Measurements from ENCODE around the gene CTNNA3.

The CTNNA3 gene

DNA sequence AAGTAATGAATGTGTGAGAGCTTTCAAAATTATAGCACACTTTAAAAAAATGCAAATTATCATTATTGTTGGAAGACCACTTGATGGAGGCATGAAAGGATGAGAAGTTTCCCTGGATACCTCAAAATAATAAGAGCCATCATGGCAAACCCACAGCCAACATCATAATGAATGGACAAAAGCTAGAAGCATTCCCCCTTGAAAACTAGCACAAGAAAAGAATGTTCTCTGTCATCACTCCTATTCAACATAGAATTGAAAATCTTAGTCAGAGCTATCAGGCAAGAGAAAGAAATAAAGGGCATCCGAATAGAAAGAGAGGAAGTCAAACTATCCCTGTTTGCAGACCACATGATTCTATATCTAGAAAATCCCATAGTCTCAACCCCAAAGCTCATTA lies 1657.4 kb downstream of the CTNNA3 start:
- no peak for DNase-seq (ENCODE audit: low read depth)
- TF ChIP-seq, protein P1, sequence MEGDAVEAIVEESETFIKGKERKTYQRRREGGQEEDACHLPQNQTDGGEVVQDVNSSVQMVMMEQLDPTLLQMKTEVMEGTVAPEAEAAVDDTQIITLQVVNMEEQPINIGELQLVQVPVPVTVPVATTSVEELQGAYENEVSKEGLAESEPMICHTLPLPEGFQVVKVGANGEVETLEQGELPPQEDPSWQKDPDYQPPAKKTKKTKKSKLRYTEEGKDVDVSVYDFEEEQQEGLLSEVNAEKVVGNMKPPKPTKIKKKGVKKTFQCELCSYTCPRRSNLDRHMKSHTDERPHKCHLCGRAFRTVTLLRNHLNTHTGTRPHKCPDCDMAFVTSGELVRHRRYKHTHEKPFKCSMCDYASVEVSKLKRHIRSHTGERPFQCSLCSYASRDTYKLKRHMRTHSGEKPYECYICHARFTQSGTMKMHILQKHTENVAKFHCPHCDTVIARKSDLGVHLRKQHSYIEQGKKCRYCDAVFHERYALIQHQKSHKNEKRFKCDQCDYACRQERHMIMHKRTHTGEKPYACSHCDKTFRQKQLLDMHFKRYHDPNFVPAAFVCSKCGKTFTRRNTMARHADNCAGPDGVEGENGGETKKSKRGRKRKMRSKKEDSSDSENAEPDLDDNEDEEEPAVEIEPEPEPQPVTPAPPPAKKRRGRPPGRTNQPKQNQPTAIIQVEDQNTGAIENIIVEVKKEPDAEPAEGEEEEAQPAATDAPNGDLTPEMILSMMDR (IDR thresholded peaks at IDR 0.05; ENCODE audit: control insufficient read depth, extremely low read depth, insufficient read depth): no peak
- no peak overlapping the region for H3K4me3 ChIP-seq (ENCODE audit: low read depth, low read length)

DNA sequence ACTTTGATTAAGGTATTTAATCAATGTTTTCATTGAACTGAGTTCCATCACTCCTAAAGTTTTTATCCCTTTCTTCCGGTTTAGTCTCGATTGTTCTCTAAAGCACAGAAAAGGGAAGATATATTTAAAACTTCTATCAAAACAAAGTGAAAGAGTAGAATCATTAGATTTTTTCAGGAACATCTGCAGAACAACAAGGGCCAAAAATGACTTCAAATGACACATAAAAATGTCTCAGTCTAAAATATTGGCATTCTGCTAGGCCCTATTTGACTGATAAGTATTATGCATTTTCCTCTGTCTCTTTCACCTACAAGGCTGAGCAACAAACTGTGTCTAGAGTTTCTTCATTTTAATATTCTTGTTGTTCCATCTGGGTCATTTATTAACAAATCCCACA lies 1669.7 kb downstream of the CTNNA3 start:
- H3K4me3 ChIP-seq (ENCODE audit: low read depth, low read length): no peak overlapping the region
- TF ChIP-seq, protein P1 (IDR thresholded peaks at IDR 0.05; ENCODE audit: control insufficient read depth, extremely low read depth, insufficient read depth): no peak

DNA sequence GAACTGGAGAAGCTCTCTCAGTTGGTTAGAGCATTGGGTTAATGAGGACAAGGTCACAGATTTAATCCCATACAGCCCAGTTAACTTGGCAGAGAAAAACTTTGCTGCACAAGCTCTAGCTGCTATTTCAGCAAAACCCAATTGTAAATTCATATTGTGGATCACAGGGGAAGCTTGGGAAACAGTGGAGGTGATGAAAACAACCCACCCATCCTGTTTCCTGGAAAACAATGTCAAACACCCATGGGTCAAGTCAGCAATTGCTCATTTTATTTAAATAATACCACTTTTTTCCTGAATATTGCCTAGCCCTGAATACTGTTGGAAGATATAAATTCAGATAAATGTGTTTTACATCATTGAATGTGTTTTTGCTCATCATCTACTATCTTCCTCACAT lies 1670.8 kb downstream of the CTNNA3 start:
- DNase-seq (ENCODE audit: low read depth): no peak
- TF ChIP-seq, protein P1 (IDR thresholded peaks at IDR 0.05; ENCODE audit: control insufficient read depth, extremely low read depth, insufficient read depth): no peak
- no peak overlapping the region for H3K4me3 ChIP-seq (ENCODE audit: low read depth, low read length)

More for the DNA sequence above, 1669.7 kb downstream of the CTNNA3 start:
- DNase-seq (ENCODE audit: low read depth): no peak

DNA sequence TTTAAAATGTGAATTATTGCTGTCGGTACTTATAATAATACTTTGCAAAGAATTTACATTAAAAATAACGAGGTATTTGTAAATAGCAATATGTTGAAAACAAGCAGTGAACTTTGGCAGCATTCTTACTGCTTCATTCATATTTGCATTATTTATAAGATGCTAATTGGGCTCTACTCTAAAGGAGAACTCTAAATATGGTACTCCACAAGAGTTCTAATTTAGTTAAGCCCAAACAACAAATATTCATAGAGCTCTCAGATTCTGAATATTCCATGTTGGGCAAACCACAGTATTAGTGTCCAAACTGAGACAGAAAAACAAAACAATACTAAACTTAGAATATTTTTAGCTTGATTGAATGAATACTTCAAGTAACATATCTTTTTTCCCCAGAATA lies 1674.6 kb downstream of the CTNNA3 start:
- H3K4me3 ChIP-seq (ENCODE audit: low read depth, low read length): no peak overlapping the region
- TF ChIP-seq, protein P1 (IDR thresholded peaks at IDR 0.05; ENCODE audit: control insufficient read depth, extremely low read depth, insufficient read depth): no peak
- DNase-seq (ENCODE audit: low read depth): no peak

DNA sequence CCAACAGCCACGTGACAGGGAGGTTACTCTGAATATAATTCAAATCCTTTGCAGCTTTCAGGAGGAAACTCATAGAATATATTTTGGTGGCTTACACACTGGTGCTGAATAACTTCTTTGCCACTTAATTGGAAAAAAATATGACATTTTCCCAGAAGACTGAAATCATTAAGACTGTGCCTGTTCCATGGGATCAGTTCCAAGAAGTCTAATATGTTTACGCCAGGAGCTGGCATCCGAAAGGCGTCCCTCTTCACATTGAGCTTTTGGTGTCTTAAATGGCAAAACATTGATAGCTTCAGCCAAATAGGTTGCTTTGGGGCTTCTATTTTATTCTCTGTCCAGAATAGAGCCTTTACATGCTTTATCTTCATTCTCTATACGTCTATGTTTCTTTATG lies 1687.8 kb downstream of the CTNNA3 start:
- H3K4me3 ChIP-seq (ENCODE audit: low read depth, low read length): no peak overlapping the region
- DNase-seq (ENCODE audit: low read depth): no peak
- TF ChIP-seq, protein P1 (IDR thresholded peaks at IDR 0.05; ENCODE audit: control insufficient read depth, extremely low read depth, insufficient read depth): no peak

DNA sequence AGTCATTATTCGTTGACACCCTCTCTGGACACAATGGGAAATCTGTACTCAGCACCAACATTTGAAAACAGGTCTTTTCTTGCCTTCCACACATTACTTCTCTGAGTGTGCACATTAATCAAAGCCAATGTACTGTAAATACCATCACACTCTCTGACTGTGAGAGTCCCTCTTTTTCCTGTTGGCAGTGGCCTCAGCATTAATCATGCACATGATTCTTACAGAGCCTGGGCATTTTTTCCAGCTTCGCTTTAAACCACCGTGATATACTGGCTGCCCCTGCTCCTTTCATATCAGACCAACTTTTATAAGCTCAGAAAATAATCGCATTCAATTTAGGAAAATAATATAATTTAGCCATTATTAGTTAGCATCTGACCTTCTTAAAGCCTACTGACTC lies 1689.6 kb downstream of the CTNNA3 start:
- TF ChIP-seq, protein P1 (IDR thresholded peaks at IDR 0.05; ENCODE audit: control insufficient read depth, extremely low read depth, insufficient read depth): no peak
- no peak for DNase-seq (ENCODE audit: low read depth)
- no peak overlapping the region for H3K4me3 ChIP-seq (ENCODE audit: low read depth, low read length)

DNA sequence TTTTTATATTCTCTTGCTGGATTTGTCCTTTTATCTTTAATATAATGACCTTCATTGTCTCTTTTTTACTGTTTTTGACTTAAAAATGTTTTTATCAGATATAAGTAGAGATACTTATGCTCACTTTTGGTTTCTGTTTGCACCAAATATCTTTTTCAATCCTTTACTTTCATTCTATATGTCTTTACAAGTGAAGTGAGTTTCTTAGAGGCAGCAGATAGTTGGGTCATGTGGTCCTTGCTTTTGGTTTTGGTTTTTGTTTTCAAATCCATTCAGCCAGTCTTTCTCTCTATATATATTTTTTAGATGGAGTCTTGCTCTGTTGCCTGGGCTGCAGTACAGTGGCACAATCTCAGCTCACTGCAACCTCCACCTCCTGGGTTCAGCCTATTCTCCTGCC lies 1702.5 kb downstream of the CTNNA3 start:
- no peak overlapping the region for H3K4me3 ChIP-seq (ENCODE audit: low read depth, low read length)
- DNase-seq (ENCODE audit: low read depth): no peak
- TF ChIP-seq, protein P1 (IDR thresholded peaks at IDR 0.05; ENCODE audit: control insufficient read depth, extremely low read depth, insufficient read depth): no peak

Data from LNCaP clone FGC (cell line).